ENCODE results near the gene PNMA6E.
"Not testable (repeated sequence)": the region's sequence is repeated elsewhere in the genome, so short reads cannot be mapped to it uniquely, and the experiment has no call there.

Gene PNMA6E

GRCh38 chrX:153408221-153408721 lies 7.1 kb upstream of the PNMA6E start:
- DNase-seq (ENCODE audit: low spot score) = no peak

- no peak for DNase-seq (ENCODE audit: low spot score)
These were observed 6.6 kb upstream of the PNMA6E start for GRCh38 chrX:153407736-153408135.

GRCh38 chrX:153406903-153407302 lies 5.8 kb upstream of the PNMA6E start:
- DNase-seq (ENCODE audit: low spot score) = no peak

GRCh38 chrX:153406011-153406410 lies 4.9 kb upstream of the PNMA6E start:
- no peak for DNase-seq (ENCODE audit: low spot score)

GRCh38 chrX:153405426-153405825 lies 4.3 kb upstream of the PNMA6E start:
- DNase-seq (ENCODE audit: low spot score) = no peak

GRCh38 chrX:153404333-153404732 lies 3.2 kb upstream of the PNMA6E start:
- DNase-seq (ENCODE audit: low spot score) = not testable (repeated sequence)

GRCh38 chrX:153400146-153401132 lies 711 bp downstream of the PNMA6E start:
- DNase-seq (ENCODE audit: low spot score) = no peak

- DNase-seq (ENCODE audit: low spot score) = no peak
These were observed 2.7 kb downstream of the PNMA6E start for GRCh38 chrX:153398275-153398960.

- no peak for DNase-seq (ENCODE audit: low spot score)
These were observed 3.7 kb downstream of the PNMA6E start for GRCh38 chrX:153397256-153397960.

GRCh38 chrX:153396320-153397195 lies 4.6 kb downstream of the PNMA6E start:
- no peak for DNase-seq (ENCODE audit: low spot score)

GRCh38 chrX:153395613-153396319 lies 5.4 kb downstream of the PNMA6E start:
- DNase-seq (ENCODE audit: low spot score) = no peak

GRCh38 chrX:153394612-153395011 lies 6.5 kb downstream of the PNMA6E start:
- no peak for DNase-seq (ENCODE audit: low spot score)

- DNase-seq (ENCODE audit: low spot score) = no peak
These were observed 8.4 kb downstream of the PNMA6E start for GRCh38 chrX:153392642-153393321.

- DNase-seq (ENCODE audit: low spot score) = not testable (repeated sequence)
These were observed 11.7 kb downstream of the PNMA6E start for GRCh38 chrX:153389460-153389768.

- no peak for DNase-seq (ENCODE audit: low spot score)
These were observed 12.3 kb downstream of the PNMA6E start for GRCh38 chrX:153388722-153389459.

- DNase-seq (ENCODE audit: low spot score) = no peak
These were observed 13.0 kb downstream of the PNMA6E start for GRCh38 chrX:153387987-153388721.

GRCh38 chrX:153387345-153387744 lies 13.8 kb downstream of the PNMA6E start:
- no peak for DNase-seq (ENCODE audit: low spot score)

- no peak for DNase-seq (ENCODE audit: low spot score)
These were observed 15.1 kb downstream of the PNMA6E start for GRCh38 chrX:153386097-153386496.

- not testable (repeated sequence) for DNase-seq (ENCODE audit: low spot score)
These were observed 16.2 kb downstream of the PNMA6E start for GRCh38 chrX:153384973-153385372.
